OCI-LY1 (cell line): ENCODE data around the gene OLIG3.

ENCODE experiments used
- H2AFZ ChIP-seq: fragments of 200-600 bp; sonication (generic), shearing (Covaris generic); 2 replicates; pipeline ENCODE4 v1.6.0; 2014; ENCODE audit warnings: antibody characterized with exemption, mild to moderate bottlenecking, low read length
- H3F3A ChIP-seq: fragments of 200-600 bp; sonication (generic), shearing (Covaris generic); 2 replicates; pipeline ENCODE4 v1.6.0; 2014; ENCODE audit warnings: mild to moderate bottlenecking, antibody characterized with exemption, low read length, moderate library complexity; ENCODE audit not compliant: insufficient read depth
- H3K27ac ChIP-seq: fragments of 200-600 bp; sonication (generic); 2 replicates; pipeline ENCODE4 v1.5.1; 2014; ENCODE audit warnings: low read length, mixed run types, mild to moderate bottlenecking, low read depth; ENCODE audit not compliant: poor library complexity, severe bottlenecking
- H3K27me3 ChIP-seq: fragments of 200-600 bp; sonication (generic); 2 replicates; pipeline ENCODE4 v1.6.0; 2014; ENCODE audit warnings: antibody characterized with exemption, mild to moderate bottlenecking, low read length, moderate library complexity; ENCODE audit not compliant: insufficient read depth
- H3K36me3 ChIP-seq: fragments of 200-600 bp; sonication (generic); 2 replicates; pipeline ENCODE4 v1.6.1; 2014; ENCODE audit warnings: mild to moderate bottlenecking, antibody characterized with exemption, low read length, moderate library complexity, mixed read lengths; ENCODE audit not compliant: insufficient read depth
- H3K4me1 ChIP-seq: fragments of 200-600 bp; sonication (generic); 2 replicates; pipeline ENCODE4 v1.5.1; 2014; ENCODE audit warnings: mild to moderate bottlenecking, low read length, moderate library complexity; ENCODE audit not compliant: insufficient read depth, severe bottlenecking
- H3K4me2 ChIP-seq: fragments of 200-600 bp; sonication (generic), shearing (Covaris generic); 2 replicates; pipeline ENCODE4 v1.6.1; 2014; ENCODE audit warnings: low read length
- H3K4me3 ChIP-seq: fragments of 200-600 bp; sonication (generic); 2 replicates; pipeline ENCODE4 v1.5.1; 2014; ENCODE audit warnings: low read length, low read depth, mild to moderate bottlenecking, mixed read lengths; ENCODE audit not compliant: poor library complexity, severe bottlenecking
- H3K79me2 ChIP-seq: fragments of 200-600 bp; shearing (Covaris generic); 2 replicates; pipeline ENCODE4 v1.6.1; 2016; ENCODE audit warnings: mixed run types, low read length, mixed read lengths; ENCODE audit not compliant: insufficient read depth
- H3K9ac ChIP-seq: fragments of 200-600 bp; sonication (generic), shearing (Covaris generic); 2 replicates; pipeline ENCODE4 v1.6.1; 2014; ENCODE audit warnings: mild to moderate bottlenecking, low read length, mixed read lengths
- H3K9me2 ChIP-seq: fragments of 200-600 bp; sonication (generic), shearing (Covaris generic); 2 replicates; pipeline ENCODE4 v1.6.1; 2014; ENCODE audit warnings: low read depth, mild to moderate bottlenecking, low read length, mixed read lengths
- H3K9me3 ChIP-seq: fragments of 200-600 bp; shearing (Covaris generic); 2 replicates; pipeline ENCODE4 v1.6.1; 2014; ENCODE audit warnings: low read length, mixed read lengths
- H4K20me1 ChIP-seq: fragments of 200-600 bp; sonication (generic), shearing (Covaris generic); 2 replicates; pipeline ENCODE4 v1.6.0; 2016; ENCODE audit warnings: mild to moderate bottlenecking, low read length; ENCODE audit not compliant: insufficient read depth
- EZH2 ChIP-seq: fragments of 200-600 bp; sonication (generic), shearing (Covaris generic); IDR thresholded peaks from 2 replicates; pipeline ENCODE4 v1.8.0; 2017; ENCODE audit warnings: borderline replicate concordance, mixed run types, mild to moderate bottlenecking, antibody characterized with exemption, low read length, moderate library complexity, mixed read lengths
- TF ChIP-seq, protein P1 (sequence below): fragments of 200-600 bp; sonication (generic), shearing (Covaris generic); IDR thresholded peaks from 2 replicates; pipeline ENCODE4 v1.5.1; 2017; ENCODE audit warnings: mild to moderate bottlenecking, antibody characterized with exemption, low read length, moderate library complexity, mixed read lengths

OLIG3 gene

DNA sequence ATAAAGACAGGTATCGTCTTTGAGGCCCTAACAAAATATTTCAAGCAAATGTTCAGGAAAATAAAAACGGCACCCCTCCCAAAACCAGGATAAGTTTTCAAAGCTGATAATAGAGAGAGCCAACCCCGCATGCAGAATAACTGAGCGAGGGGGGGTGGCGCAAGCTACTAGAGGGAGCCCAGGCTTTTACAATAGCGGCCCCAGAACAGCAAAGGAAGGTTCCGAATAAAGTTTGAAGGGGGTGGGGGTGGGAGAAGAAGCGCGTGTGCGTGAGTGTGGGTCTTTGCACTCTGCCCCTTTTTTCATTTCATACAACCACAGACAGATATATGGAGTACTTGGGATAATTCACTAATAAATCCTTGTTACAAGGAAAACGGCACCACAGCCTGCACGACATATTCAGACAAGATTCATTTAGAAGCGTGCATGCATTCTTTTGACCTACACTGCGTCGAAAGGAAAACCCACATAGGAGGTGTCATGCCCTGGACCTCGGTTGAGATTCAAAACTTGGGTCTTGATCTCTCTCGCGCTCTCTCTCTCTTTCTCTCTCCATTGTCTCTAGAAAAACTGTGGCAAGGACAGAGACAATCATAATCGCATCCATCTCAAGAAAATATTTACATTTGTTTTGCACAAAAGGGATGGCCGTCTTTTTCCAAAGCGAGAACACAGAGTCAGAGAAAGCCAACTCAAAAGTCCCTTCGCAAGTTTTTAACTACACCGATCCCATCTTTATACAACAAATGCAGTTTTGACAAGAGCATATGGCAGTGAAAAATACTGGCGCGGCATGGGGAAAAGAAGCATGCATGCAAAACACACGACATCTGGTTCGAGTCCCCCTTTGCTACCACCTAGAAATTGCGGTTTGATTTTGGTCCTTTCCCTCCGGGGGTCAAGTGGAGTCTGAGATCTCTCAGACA is 1.6 kb downstream of the OLIG3 start:
- TF ChIP-seq, protein P1, sequence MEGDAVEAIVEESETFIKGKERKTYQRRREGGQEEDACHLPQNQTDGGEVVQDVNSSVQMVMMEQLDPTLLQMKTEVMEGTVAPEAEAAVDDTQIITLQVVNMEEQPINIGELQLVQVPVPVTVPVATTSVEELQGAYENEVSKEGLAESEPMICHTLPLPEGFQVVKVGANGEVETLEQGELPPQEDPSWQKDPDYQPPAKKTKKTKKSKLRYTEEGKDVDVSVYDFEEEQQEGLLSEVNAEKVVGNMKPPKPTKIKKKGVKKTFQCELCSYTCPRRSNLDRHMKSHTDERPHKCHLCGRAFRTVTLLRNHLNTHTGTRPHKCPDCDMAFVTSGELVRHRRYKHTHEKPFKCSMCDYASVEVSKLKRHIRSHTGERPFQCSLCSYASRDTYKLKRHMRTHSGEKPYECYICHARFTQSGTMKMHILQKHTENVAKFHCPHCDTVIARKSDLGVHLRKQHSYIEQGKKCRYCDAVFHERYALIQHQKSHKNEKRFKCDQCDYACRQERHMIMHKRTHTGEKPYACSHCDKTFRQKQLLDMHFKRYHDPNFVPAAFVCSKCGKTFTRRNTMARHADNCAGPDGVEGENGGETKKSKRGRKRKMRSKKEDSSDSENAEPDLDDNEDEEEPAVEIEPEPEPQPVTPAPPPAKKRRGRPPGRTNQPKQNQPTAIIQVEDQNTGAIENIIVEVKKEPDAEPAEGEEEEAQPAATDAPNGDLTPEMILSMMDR, result no peak
- no peak for TF ChIP-seq EZH2
- no peak overlapping the region for H2AFZ ChIP-seq
- H3K4me3 ChIP-seq, result no peak overlapping the region
- no peaks in the 10 kb centered on the region for H4K20me1 ChIP-seq
- H3K9me3 ChIP-seq, result no peaks in the 10 kb centered on the region
- no peaks in the 10 kb centered on the region for H3F3A ChIP-seq
- no peaks in the 10 kb centered on the region for H3K4me1 ChIP-seq
- H3K27ac ChIP-seq, result no peak overlapping the region
- 0 out of 2 replicates have a peak, but pooled peaks cover 5% of the 10 kb centered on the region for H3K27me3 ChIP-seq
- no peaks in the 10 kb centered on the region for H3K36me3 ChIP-seq
- H3K9ac ChIP-seq, result no peak overlapping the region
- H3K9me2 ChIP-seq, result no peaks in the 10 kb centered on the region
- H3K79me2 ChIP-seq, result no peaks in the 10 kb centered on the region
- H3K4me2 ChIP-seq, result no peak overlapping the region

DNA sequence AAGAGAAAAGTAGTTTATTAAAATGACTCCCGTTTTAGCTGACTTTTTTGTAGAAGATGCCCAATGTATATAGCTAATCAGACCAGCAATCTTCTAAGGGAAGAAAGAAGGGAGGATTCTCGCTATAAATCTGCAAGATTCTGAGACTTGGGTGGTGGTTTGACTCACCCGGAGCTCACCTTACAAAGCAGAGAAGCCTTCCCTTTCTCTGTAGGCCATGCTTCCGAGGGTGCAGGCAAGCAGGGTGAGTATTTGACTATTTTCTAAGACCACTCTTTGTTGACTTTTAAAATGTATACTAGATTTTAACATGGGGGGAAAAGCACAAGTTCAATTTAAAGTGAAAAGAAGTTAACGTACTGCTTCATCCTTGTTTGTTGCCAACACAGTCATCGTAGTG is 2.7 kb downstream of the OLIG3 start:
- no peak overlapping the region for H2AFZ ChIP-seq
- no peak overlapping the region for H3K27ac ChIP-seq
- TF ChIP-seq, protein P1, result no peak
- TF ChIP-seq EZH2, result no peak
- no peak overlapping the region for H3K4me2 ChIP-seq
- no peaks in the 10 kb centered on the region for H3K36me3 ChIP-seq
- no peaks in the 10 kb centered on the region for H3K9me3 ChIP-seq
- no peaks in the 10 kb centered on the region for H3F3A ChIP-seq
- no peaks in the 10 kb centered on the region for H3K9me2 ChIP-seq
- H3K4me1 ChIP-seq, result no peaks in the 10 kb centered on the region
- H3K4me3 ChIP-seq, result no peak overlapping the region
- H4K20me1 ChIP-seq, result no peaks in the 10 kb centered on the region
- H3K9ac ChIP-seq, result no peak overlapping the region
- H3K79me2 ChIP-seq, result no peaks in the 10 kb centered on the region
- H3K27me3 ChIP-seq, result 0 out of 2 replicates have a peak, but pooled peaks cover 5% of the 10 kb centered on the region

DNA sequence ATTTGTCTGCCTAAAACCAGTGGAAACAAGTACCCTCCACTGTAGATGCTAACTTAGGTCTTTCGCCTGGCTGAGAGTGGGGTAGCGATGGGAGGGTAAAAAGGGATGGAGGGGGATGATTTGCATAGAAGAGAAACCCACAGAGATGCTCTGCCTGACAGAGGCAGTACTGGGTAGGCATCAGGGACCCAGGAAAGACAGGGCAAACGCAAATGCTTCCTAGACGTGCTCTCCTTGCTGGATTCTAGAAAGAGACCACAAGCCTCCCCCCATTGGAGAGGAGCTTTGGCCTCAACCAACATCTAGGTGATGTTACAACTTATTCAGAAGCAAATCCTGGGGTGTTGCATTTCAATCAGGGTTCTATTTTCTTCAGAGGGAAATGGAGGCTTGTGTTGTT is 3.2 kb downstream of the OLIG3 start:
- Histone ChIP-seq H3K4me2 (no peak overlapping the region), H3K79me2 (no peaks in the 10 kb centered on the region), H3K9ac (no peak overlapping the region), H3K27me3 (0 out of 2 replicates have a peak, but pooled peaks cover 5% of the 10 kb centered on the region), H3K9me2 (no peaks in the 10 kb centered on the region), H3F3A (no peaks in the 10 kb centered on the region), H2AFZ (no peak overlapping the region), H4K20me1 (no peaks in the 10 kb centered on the region), H3K27ac (no peak overlapping the region), H3K4me1 (no peaks in the 10 kb centered on the region), H3K9me3 (no peaks in the 10 kb centered on the region), H3K4me3 (no peak overlapping the region), H3K36me3 (no peaks in the 10 kb centered on the region)
- TF ChIP-seq EZH2, result no peak
- TF ChIP-seq, protein P1, result no peak
